BE2C (cell line): ENCODE measurements around the gene SP140.

Source experiments
- DNase-seq: peaks from one replicate; pipeline ENCODE4 v3.0.0-alpha.2; 2020
- H3K27me3 ChIP-seq: fragments of 250-450 bp; sonication (Bioruptor Pico); 2 replicates; pipeline ENCODE4 v1.5.1; 2020; ENCODE audit warnings: mild to moderate bottlenecking
- H3K36me3 ChIP-seq: fragments of 250-450 bp; sonication (Bioruptor Pico); 2 replicates; pipeline ENCODE4 v1.5.1; 2020; ENCODE audit warnings: mild to moderate bottlenecking
- H3K4me1 ChIP-seq: fragments of 250-450 bp; sonication (Bioruptor Pico); 2 replicates; pipeline ENCODE4 v1.5.1; 2020
- H3K4me3 ChIP-seq: 2 replicates; pipeline ENCODE4 v1.5.1; 2011; ENCODE audit warnings: low read depth, low read length
- H3K9me3 ChIP-seq: fragments of 250-450 bp; sonication (Bioruptor Pico); 2 replicates; pipeline ENCODE4 v1.5.1; 2020
- TF ChIP-seq, protein P1 (sequence below): IDR thresholded peaks from 2 replicates; pipeline ENCODE4 v1.5.1; 2012; ENCODE audit warnings: mild to moderate bottlenecking, low read depth, low read length

SP140 gene

DNA sequence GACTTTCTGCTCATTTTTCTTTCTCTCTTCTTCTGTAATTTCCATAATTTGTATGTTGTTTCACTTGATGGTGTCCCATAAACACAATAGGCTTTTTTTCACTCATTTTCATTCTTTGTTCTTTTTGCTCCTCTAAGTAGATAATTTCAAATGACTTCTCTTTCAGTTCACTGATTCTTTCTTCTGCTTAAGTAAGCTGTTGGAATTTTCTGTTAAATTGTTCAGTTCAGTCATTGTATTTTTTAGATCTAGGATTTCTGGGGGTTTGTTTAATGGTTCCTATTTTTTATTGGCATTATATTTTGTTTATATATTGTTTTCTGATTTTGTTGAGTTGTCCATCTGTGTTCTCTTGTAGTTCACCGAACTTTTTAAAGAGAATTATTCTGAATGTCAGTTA lies 120.9 kb downstream of the SP140 start:
- H3K9me3 ChIP-seq = no peaks in the 10 kb centered on the region
- TF ChIP-seq, protein P1, sequence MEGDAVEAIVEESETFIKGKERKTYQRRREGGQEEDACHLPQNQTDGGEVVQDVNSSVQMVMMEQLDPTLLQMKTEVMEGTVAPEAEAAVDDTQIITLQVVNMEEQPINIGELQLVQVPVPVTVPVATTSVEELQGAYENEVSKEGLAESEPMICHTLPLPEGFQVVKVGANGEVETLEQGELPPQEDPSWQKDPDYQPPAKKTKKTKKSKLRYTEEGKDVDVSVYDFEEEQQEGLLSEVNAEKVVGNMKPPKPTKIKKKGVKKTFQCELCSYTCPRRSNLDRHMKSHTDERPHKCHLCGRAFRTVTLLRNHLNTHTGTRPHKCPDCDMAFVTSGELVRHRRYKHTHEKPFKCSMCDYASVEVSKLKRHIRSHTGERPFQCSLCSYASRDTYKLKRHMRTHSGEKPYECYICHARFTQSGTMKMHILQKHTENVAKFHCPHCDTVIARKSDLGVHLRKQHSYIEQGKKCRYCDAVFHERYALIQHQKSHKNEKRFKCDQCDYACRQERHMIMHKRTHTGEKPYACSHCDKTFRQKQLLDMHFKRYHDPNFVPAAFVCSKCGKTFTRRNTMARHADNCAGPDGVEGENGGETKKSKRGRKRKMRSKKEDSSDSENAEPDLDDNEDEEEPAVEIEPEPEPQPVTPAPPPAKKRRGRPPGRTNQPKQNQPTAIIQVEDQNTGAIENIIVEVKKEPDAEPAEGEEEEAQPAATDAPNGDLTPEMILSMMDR = no peak
- H3K36me3 ChIP-seq = no peaks in the 10 kb centered on the region
- DNase-seq = no peak
- no peaks in the 10 kb centered on the region for H3K4me1 ChIP-seq
- H3K27me3 ChIP-seq = no peaks in the 10 kb centered on the region
- H3K4me3 ChIP-seq = no peak overlapping the region

DNA sequence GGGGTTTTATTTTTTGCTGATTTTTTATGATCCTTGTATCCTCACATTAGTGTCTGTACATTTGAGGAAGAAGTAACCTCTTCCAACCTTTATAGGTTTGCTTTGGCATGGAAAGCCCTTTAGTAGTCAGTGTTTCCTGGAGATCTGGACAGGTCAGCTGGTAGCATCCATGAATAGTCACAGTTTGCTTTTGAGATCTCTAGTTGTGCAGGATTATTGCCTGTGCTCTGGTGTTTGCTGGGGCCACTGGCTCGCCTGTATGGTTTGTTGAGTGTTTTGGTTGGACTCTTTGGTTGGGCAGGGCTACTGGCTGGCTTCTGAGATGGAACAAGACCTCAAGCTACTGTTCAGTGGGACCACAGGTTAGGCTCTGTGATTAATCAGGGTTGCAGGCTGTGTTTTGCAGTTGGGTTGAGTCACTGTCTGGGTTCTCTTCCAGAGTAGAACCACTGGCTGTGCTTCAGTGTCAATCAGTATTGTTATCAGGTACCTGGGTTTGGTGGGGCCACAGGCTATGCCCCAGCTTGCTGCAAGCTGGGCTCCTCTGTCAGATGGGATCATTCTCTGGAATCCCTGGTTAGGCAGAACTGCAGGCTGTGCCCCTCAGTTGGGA lies 121.5 kb downstream of the SP140 start:
- H3K4me1 ChIP-seq = no peaks in the 10 kb centered on the region
- H3K27me3 ChIP-seq = no peaks in the 10 kb centered on the region
- no peak overlapping the region for H3K4me3 ChIP-seq
- DNase-seq = no peak
- TF ChIP-seq, protein P1 = no peak
- no peaks in the 10 kb centered on the region for H3K36me3 ChIP-seq
- H3K9me3 ChIP-seq = no peaks in the 10 kb centered on the region

DNA sequence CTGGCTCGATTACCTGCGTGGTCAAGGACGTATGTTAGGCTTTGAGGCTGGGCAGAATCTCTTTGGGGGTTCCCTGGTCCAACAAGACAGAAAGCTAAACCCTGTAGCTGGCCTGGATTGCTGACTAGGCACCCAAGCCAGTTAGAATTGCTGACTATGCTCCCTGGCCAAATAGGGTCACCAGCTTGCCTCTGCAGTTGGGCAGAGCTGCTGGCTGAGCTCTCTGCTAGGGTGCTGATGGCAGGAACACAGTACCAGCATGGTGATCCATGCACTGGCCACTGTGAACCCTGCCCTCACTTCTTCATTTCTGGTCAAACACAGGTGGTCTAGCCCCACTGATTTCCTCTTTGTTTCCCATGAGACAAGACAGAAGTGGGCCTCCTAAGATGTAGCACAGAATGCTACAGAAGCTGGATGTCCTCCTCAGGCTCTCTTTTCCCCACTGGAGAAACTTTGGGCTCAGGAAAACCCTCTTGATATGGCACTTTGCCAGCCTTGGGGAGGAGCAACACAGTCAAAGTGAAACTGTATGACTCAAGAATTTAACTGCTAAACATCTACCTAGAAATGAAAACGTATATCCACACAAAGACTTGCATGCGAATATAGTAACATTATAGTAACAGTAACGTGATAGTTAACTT lies 122.2 kb downstream of the SP140 start:
- Histone ChIP-seq H3K4me1 (no peaks in the 10 kb centered on the region), H3K9me3 (no peaks in the 10 kb centered on the region), H3K36me3 (no peaks in the 10 kb centered on the region), H3K27me3 (no peaks in the 10 kb centered on the region), H3K4me3 (no peak overlapping the region)
- no peak for DNase-seq
- TF ChIP-seq, protein P1 = no peak

DNA sequence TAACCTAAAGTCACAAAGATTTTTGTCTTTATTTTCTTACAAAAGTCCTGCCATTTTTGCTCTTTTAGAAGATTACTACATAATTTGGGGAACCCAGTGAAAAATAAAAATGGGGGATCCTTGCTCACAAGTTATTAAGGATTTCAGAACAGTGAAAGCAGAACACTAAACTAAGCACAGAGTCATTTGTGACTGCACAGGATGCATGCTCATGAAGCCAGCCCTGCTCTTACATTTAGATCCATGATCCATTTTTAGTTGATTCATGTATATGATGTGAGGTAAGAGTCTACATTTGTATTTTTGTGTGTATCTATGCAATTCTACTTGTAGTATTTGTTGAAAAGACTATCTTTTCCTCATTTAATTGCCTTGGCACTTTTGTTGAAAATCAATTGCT lies 123.3 kb downstream of the SP140 start:
- Histone ChIP-seq H3K9me3 (no peaks in the 10 kb centered on the region), H3K4me3 (no peak overlapping the region), H3K27me3 (no peaks in the 10 kb centered on the region), H3K36me3 (no peaks in the 10 kb centered on the region), H3K4me1 (no peaks in the 10 kb centered on the region)
- DNase-seq = no peak
- TF ChIP-seq, protein P1 = no peak

DNA sequence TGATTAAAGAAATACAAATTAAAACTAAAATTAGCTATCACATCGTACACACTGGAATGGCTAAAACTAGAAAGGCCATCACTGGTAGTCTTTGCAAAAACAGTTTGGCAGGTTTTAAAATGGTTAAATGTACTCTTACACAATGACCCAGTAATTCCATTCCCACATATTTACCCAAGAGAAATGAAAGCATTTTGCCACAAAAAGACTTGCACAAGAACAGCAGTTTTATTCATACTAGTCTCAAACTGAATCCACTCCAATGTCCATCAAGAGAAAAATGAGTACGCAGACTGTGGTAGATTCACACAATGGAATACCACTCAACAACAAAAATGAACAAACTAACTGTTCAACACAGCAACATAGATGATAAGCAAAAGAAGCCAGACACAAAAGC lies 130.5 kb downstream of the SP140 start:
- no peaks in the 10 kb centered on the region for H3K36me3 ChIP-seq
- no peaks in the 10 kb centered on the region for H3K4me1 ChIP-seq
- DNase-seq = no peak
- H3K4me3 ChIP-seq = no peak overlapping the region
- TF ChIP-seq, protein P1 = no peak
- no peaks in the 10 kb centered on the region for H3K9me3 ChIP-seq
- H3K27me3 ChIP-seq = no peaks in the 10 kb centered on the region

DNA sequence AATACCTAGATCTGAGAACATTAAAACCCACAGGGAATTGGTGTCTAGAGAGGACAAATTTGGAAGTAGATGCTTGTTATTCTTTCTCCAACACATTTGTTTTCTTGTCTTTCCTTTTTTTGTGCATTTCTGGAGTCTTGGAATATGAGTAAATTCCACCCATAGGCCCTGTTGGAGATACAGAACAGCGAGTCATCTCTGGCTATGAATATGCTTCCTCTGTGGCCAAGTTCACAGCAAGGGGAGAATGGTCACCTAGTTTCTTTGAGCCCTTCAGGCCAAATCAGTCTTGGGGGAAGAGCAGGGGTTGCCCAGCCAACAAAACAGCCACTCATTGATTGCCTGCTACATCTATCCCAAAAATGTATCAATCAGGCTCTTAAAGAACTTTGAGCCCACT lies 132.8 kb downstream of the SP140 start:
- TF ChIP-seq, protein P1 = no peak
- Histone ChIP-seq H3K36me3 (no peaks in the 10 kb centered on the region), H3K4me1 (no peaks in the 10 kb centered on the region), H3K4me3 (no peak overlapping the region), H3K9me3 (no peaks in the 10 kb centered on the region), H3K27me3 (no peaks in the 10 kb centered on the region)
- no peak for DNase-seq
